GM23338 (cell line): Measurements from ENCODE around the gene NT5C1A. TPM values are rescaled to one million over a fixed set of nuclear protein-coding genes. Genes with fewer than 3 reads are reported as not detected.

Experiments used
- ATAC-seq: fragments of 200-7000 bp; cut with Tn5 transposase; 3 replicates; pipeline ENCODE4 v1.9.1; 2020
- DNase-seq: peaks from one replicate; pipeline ENCODE4 v3.0.0-alpha.2; 2015; ENCODE audit warnings: low spot score
- H2AFZ ChIP-seq: fragments of 200-600 bp; sonication (generic); 2 replicates; pipeline ENCODE4 v1.8.0; 2016; ENCODE audit warnings: antibody characterized with exemption, mild to moderate bottlenecking, moderate library complexity
- H3F3A ChIP-seq: fragments of 200-600 bp; sonication (generic); replicated peaks from 2 replicates; pipeline ENCODE4 v1.8.0; 2017; ENCODE audit warnings: antibody characterized with exemption, mixed run types, low read depth
- H3K27ac ChIP-seq: fragments of 200-600 bp; sonication (generic); 2 replicates; pipeline ENCODE4 v1.6.1; 2016; ENCODE audit warnings: low read depth
- H3K27me3 ChIP-seq: fragments of 200-600 bp; sonication (generic); 2 replicates; pipeline ENCODE4 v1.8.0; 2016; ENCODE audit warnings: mild to moderate bottlenecking, mixed run types, moderate library complexity; ENCODE audit not compliant: insufficient read depth
- H3K36me3 ChIP-seq: fragments of 200-600 bp; sonication (generic); 2 replicates; pipeline ENCODE4 v1.8.0; 2016; ENCODE audit warnings: mild to moderate bottlenecking; ENCODE audit not compliant: insufficient read depth
- H3K4me1 ChIP-seq: fragments of 200-600 bp; sonication (generic); 2 replicates; pipeline ENCODE4 v1.8.0; 2016; ENCODE audit warnings: mild to moderate bottlenecking, moderate library complexity; ENCODE audit not compliant: insufficient read depth
- H3K4me2 ChIP-seq: fragments of 200-600 bp; sonication (generic); 2 replicates; pipeline ENCODE4 v1.7.1; 2017; ENCODE audit warnings: mixed run types
- H3K4me3 ChIP-seq: fragments of 200-600 bp; sonication (generic); 2 replicates; pipeline ENCODE4 v1.6.1; 2016; ENCODE audit warnings: mixed run types
- H3K79me2 ChIP-seq: fragments of 200-600 bp; sonication (generic); replicated peaks from 2 replicates; pipeline ENCODE4 v1.8.0; 2017; ENCODE audit warnings: mild to moderate bottlenecking; ENCODE audit not compliant: insufficient read depth
- H3K9me2 ChIP-seq: fragments of 200-600 bp; sonication (generic); 2 replicates; pipeline ENCODE4 v1.8.0; 2017; ENCODE audit not compliant: insufficient read depth
- H4K20me1 ChIP-seq: fragments of 200-600 bp; sonication (generic); replicated peaks from 2 replicates; pipeline ENCODE4 v1.8.0; 2017; ENCODE audit warnings: mild to moderate bottlenecking; ENCODE audit not compliant: insufficient read depth
- H3K27ac Mint-ChIP-seq: 2 replicates; pipeline ENCODE4 v1.8.0; 2020; ENCODE audit warnings: inconsistent platforms, mild to moderate bottlenecking, moderate library complexity, mixed read lengths
- H3K27me3 Mint-ChIP-seq: 3 replicates; pipeline ENCODE4 v1.8.0; 2022; ENCODE audit warnings: low read depth, mild to moderate bottlenecking, moderate library complexity, mixed read lengths, inconsistent platforms; ENCODE audit not compliant: insufficient read depth, poor library complexity
- H3K36me3 Mint-ChIP-seq: 3 replicates; pipeline ENCODE4 v1.8.0; 2021; ENCODE audit warnings: low read depth, mild to moderate bottlenecking, inconsistent platforms, moderate library complexity, mixed read lengths
- H3K4me1 Mint-ChIP-seq: 3 replicates; pipeline ENCODE4 v1.8.0; 2020; ENCODE audit warnings: mild to moderate bottlenecking, inconsistent platforms, mixed read lengths
- H3K4me3 Mint-ChIP-seq: 3 replicates; pipeline ENCODE4 v1.8.0; 2021; ENCODE audit warnings: moderate library complexity, mild to moderate bottlenecking, inconsistent platforms, mixed read lengths
- H3K9me3 Mint-ChIP-seq: 3 replicates; pipeline ENCODE4 v1.8.0; 2020; ENCODE audit warnings: moderate library complexity, mild to moderate bottlenecking, inconsistent platforms, mixed read lengths
- EZH2 ChIP-seq: fragments of 200-600 bp; sonication (generic); IDR thresholded peaks from one replicate; pipeline ENCODE4 v1.8.0; 2017; ENCODE audit warnings: antibody characterized with exemption, mild to moderate bottlenecking, low read depth; ENCODE audit not compliant: unreplicated experiment
- JUNB ChIP-seq: IDR thresholded peaks from one replicate; pipeline ENCODE4 v1.6.1; 2016; ENCODE audit warnings: antibody characterized with exemption; ENCODE audit not compliant: unreplicated experiment
- NANOG ChIP-seq: IDR thresholded peaks from 2 replicates; pipeline ENCODE4 v1.6.1; 2016; ENCODE audit warnings: antibody characterized with exemption, borderline replicate concordance
- POLR2AphosphoS5 ChIP-seq: IDR thresholded peaks from 2 replicates; pipeline ENCODE4 v1.6.1; 2016; ENCODE audit warnings: antibody characterized with exemption, low read depth
- STAT1 ChIP-seq: IDR thresholded peaks from one replicate; pipeline ENCODE4 v1.6.1; 2016; ENCODE audit warnings: antibody characterized with exemption; ENCODE audit not compliant: unreplicated experiment
- ZNF114 ChIP-seq: fragments of 250-450 bp; sonication (Bioruptor Pico); IDR thresholded peaks from 2 replicates; pipeline ENCODE4 v1.5.0; 2020; ENCODE audit warnings: mild to moderate bottlenecking, moderate library complexity
- polyA plus RNA-seq: library from polyadenylated mRNA; unstranded; fragments of >200 nt; fragmentation: Nextera tagmentation; extraction: Ambion mirVana; gene quantifications from 2 replicates; pipeline ENCODE4 v1.2.1, GENCODE V29; 2016
- total RNA-seq: library from RNA; depleted of rRNA; stranded (reverse); fragments of >200 nt; shearing (Covaris generic); gene quantifications from 2 replicates; pipeline ENCODE4 v1.2.3, GENCODE V29; 2014
- TF ChIP-seq, protein P1 (sequence below): IDR thresholded peaks from one replicate; pipeline ENCODE4 v1.6.1; 2018; ENCODE audit warnings: antibody characterized with exemption; ENCODE audit not compliant: unreplicated experiment
- TF ChIP-seq, protein P2 (sequence below): fragments of 250-450 bp; sonication (Bioruptor Pico); IDR thresholded peaks from 2 replicates; pipeline ENCODE4 v1.5.0; 2020; ENCODE audit warnings: mild to moderate bottlenecking, moderate library complexity
- TF ChIP-seq, protein P3 (sequence below): IDR thresholded peaks from 2 replicates; pipeline ENCODE4 v1.6.1; 2016; ENCODE audit warnings: antibody characterized with exemption
- TF ChIP-seq, protein P4 (sequence below), 2 experiments: fragments of 200-600 bp in 1 of 2; sonication (generic) in 1 of 2; conservative IDR thresholded peaks; 2 replicates each; pipeline versions ENCODE4 v1.5.1 to v1.6.1; 2016 to 2017; ENCODE audit warnings: antibody characterized with exemption in 2 of 2, low read depth in 2 of 2, mild to moderate bottlenecking in 2 of 2, moderate library complexity in 1 of 2

The NT5C1A gene
- total and polyA plus RNA-seq, 2 experiments from 2014 or later = not detected

DNA sequence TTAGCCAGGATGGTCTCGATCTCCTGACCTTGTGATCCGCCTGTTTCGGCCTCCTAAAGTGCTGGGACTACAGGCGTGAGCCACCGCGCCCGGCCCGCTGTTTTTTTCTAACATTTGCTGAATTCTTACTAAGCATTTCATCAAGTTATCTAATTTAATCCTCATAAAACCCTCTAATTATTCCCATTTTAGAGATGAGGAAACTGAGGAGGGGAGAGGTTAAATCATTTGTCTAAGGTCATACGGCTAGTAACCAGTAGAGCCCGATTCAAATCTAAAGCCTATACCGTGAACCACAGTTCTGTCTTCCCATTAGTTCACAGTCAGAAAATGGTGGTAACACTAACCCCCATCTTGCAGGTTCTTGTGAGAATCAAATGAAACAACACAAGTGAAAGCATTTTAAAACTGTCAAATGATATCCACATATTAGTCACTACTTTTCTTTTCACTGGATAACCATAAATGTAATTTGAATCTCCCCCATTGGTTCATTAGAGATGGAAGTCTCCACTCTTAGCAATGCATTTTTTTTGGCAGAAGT lies 43.0 kb downstream of the NT5C1A start:
- Histone ChIP-seq H3K9me2 (no peaks in the 10 kb centered on the region), H3K4me3 (no peak overlapping the region), H3K4me2 (no peak overlapping the region), H3K27ac (no peak overlapping the region), H3K36me3 (no peaks in the 10 kb centered on the region), H4K20me1 (peaks cover 3% of the 10 kb centered on the region; the same call in 1 of the 2 replicates), H3K4me1 (peaks cover 8% of the 10 kb centered on the region), H3K27me3 (peaks cover 27% of the 10 kb centered on the region), H2AFZ (no peak overlapping the region), H3F3A (0 out of 2 replicates have a peak, but pooled peaks cover 2% of the 10 kb centered on the region), H3K79me2 (no peaks in the 10 kb centered on the region)
- Mint-ChIP-seq H3K9me3 (no peaks in the 10 kb centered on the region), H3K27me3 (peaks cover 14% of the 10 kb centered on the region), H3K4me1 (peaks cover 7% of the 10 kb centered on the region), H3K27ac (no peak overlapping the region), H3K4me3 (no peak overlapping the region), H3K36me3 (no peaks in the 10 kb centered on the region; the same call in 2 of the 3 replicates)
- no peak for DNase-seq
- no peak for ATAC-seq
- TF ChIP-seq ZNF114 (CRISPR knock-in tag) (no peak), POLR2AphosphoS5 (no peak), EZH2 (no peak), NANOG (no peak), STAT1 (no peak), JUNB (no peak)
- TF ChIP-seq, protein P1, sequence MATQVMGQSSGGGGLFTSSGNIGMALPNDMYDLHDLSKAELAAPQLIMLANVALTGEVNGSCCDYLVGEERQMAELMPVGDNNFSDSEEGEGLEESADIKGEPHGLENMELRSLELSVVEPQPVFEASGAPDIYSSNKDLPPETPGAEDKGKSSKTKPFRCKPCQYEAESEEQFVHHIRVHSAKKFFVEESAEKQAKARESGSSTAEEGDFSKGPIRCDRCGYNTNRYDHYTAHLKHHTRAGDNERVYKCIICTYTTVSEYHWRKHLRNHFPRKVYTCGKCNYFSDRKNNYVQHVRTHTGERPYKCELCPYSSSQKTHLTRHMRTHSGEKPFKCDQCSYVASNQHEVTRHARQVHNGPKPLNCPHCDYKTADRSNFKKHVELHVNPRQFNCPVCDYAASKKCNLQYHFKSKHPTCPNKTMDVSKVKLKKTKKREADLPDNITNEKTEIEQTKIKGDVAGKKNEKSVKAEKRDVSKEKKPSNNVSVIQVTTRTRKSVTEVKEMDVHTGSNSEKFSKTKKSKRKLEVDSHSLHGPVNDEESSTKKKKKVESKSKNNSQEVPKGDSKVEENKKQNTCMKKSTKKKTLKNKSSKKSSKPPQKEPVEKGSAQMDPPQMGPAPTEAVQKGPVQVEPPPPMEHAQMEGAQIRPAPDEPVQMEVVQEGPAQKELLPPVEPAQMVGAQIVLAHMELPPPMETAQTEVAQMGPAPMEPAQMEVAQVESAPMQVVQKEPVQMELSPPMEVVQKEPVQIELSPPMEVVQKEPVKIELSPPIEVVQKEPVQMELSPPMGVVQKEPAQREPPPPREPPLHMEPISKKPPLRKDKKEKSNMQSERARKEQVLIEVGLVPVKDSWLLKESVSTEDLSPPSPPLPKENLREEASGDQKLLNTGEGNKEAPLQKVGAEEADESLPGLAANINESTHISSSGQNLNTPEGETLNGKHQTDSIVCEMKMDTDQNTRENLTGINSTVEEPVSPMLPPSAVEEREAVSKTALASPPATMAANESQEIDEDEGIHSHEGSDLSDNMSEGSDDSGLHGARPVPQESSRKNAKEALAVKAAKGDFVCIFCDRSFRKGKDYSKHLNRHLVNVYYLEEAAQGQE = no peak
- TF ChIP-seq, protein P2, sequence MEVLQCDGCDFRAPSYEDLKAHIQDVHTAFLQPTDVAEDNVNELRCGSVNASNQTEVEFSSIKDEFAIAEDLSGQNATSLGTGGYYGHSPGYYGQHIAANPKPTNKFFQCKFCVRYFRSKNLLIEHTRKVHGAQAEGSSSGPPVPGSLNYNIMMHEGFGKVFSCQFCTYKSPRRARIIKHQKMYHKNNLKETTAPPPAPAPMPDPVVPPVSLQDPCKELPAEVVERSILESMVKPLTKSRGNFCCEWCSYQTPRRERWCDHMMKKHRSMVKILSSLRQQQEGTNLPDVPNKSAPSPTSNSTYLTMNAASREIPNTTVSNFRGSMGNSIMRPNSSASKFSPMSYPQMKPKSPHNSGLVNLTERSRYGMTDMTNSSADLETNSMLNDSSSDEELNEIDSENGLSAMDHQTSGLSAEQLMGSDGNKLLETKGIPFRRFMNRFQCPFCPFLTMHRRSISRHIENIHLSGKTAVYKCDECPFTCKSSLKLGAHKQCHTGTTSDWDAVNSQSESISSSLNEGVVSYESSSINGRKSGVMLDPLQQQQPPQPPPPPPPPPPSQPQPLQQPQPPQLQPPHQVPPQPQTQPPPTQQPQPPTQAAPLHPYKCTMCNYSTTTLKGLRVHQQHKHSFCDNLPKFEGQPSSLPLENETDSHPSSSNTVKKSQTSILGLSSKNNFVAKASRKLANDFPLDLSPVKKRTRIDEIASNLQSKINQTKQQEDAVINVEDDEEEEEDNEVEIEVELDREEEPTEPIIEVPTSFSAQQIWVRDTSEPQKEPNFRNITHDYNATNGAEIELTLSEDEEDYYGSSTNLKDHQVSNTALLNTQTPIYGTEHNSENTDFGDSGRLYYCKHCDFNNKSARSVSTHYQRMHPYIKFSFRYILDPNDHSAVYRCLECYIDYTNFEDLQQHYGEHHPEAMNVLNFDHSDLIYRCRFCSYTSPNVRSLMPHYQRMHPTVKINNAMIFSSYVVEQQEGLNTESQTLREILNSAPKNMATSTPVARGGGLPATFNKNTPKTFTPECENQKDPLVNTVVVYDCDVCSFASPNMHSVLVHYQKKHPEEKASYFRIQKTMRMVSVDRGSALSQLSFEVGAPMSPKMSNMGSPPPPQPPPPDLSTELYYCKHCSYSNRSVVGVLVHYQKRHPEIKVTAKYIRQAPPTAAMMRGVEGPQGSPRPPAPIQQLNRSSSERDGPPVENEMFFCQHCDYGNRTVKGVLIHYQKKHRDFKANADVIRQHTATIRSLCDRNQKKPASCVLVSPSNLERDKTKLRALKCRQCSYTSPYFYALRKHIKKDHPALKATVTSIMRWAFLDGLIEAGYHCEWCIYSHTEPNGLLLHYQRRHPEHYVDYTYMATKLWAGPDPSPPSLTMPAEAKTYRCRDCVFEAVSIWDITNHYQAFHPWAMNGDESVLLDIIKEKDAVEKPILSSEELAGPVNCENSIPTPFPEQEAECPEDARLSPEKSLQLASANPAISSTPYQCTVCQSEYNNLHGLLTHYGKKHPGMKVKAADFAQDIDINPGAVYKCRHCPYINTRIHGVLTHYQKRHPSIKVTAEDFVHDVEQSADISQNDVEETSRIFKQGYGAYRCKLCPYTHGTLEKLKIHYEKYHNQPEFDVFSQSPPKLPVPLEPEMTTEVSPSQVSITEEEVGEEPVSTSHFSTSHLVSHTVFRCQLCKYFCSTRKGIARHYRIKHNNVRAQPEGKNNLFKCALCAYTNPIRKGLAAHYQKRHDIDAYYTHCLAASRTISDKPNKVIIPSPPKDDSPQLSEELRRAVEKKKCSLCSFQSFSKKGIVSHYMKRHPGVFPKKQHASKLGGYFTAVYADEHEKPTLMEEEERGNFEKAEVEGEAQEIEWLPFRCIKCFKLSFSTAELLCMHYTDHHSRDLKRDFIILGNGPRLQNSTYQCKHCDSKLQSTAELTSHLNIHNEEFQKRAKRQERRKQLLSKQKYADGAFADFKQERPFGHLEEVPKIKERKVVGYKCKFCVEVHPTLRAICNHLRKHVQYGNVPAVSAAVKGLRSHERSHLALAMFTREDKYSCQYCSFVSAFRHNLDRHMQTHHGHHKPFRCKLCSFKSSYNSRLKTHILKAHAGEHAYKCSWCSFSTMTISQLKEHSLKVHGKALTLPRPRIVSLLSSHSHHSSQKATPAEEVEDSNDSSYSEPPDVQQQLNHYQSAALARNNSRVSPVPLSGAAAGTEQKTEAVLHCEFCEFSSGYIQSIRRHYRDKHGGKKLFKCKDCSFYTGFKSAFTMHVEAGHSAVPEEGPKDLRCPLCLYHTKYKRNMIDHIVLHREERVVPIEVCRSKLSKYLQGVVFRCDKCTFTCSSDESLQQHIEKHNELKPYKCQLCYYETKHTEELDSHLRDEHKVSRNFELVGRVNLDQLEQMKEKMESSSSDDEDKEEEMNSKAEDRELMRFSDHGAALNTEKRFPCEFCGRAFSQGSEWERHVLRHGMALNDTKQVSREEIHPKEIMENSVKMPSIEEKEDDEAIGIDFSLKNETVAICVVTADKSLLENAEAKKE (CRISPR knock-in tag) = no peak
- TF ChIP-seq, protein P3, sequence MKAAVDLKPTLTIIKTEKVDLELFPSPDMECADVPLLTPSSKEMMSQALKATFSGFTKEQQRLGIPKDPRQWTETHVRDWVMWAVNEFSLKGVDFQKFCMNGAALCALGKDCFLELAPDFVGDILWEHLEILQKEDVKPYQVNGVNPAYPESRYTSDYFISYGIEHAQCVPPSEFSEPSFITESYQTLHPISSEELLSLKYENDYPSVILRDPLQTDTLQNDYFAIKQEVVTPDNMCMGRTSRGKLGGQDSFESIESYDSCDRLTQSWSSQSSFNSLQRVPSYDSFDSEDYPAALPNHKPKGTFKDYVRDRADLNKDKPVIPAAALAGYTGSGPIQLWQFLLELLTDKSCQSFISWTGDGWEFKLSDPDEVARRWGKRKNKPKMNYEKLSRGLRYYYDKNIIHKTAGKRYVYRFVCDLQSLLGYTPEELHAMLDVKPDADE = no peak
- TF ChIP-seq, protein P4, sequence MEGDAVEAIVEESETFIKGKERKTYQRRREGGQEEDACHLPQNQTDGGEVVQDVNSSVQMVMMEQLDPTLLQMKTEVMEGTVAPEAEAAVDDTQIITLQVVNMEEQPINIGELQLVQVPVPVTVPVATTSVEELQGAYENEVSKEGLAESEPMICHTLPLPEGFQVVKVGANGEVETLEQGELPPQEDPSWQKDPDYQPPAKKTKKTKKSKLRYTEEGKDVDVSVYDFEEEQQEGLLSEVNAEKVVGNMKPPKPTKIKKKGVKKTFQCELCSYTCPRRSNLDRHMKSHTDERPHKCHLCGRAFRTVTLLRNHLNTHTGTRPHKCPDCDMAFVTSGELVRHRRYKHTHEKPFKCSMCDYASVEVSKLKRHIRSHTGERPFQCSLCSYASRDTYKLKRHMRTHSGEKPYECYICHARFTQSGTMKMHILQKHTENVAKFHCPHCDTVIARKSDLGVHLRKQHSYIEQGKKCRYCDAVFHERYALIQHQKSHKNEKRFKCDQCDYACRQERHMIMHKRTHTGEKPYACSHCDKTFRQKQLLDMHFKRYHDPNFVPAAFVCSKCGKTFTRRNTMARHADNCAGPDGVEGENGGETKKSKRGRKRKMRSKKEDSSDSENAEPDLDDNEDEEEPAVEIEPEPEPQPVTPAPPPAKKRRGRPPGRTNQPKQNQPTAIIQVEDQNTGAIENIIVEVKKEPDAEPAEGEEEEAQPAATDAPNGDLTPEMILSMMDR (conservative IDR thresholded peaks at IDR 0.05; ENCODE audit: low read depth in 2 of 2) = no peak
